Fibroblast of lung (primary cell): ENCODE data around the gene FAM209B. TPM values are rescaled to one million over a fixed set of nuclear protein-coding genes. Genes with fewer than 3 reads are reported as not detected.
"Not testable (repeated sequence)": the region's sequence is repeated elsewhere in the genome, so short reads cannot be mapped to it uniquely, and the experiment has no call there.

Experiments used
- DNase-seq, 2 donors: peaks; one replicate each; pipeline versions ENCODE4 v3.0.0 to v3.0.0-alpha.2; 2010; ENCODE audit warnings: low read depth in 2 of 2
- H2AFZ ChIP-seq: 2 replicates; pipeline ENCODE4 v1.5.1; 2012; ENCODE audit warnings: low read length, control low read depth, inconsistent platforms
- H3K27ac ChIP-seq: 2 replicates; pipeline ENCODE4 v1.5.1; 2011; ENCODE audit warnings: low read length, control low read depth; ENCODE audit not compliant: insufficient read depth
- H3K27me3 ChIP-seq: 2 replicates; pipeline ENCODE4 v1.5.1; 2011; ENCODE audit warnings: mild to moderate bottlenecking, low read length; ENCODE audit not compliant: control insufficient read depth, insufficient read depth
- H3K36me3 ChIP-seq: 2 replicates; pipeline ENCODE4 v1.5.1; 2011; ENCODE audit warnings: low read length; ENCODE audit not compliant: control insufficient read depth, insufficient read depth
- H3K4me1 ChIP-seq: 2 replicates; pipeline ENCODE4 v1.5.1; 2011; ENCODE audit warnings: low read length; ENCODE audit not compliant: control insufficient read depth, insufficient read depth; ENCODE audit errors: extremely low read depth
- H3K4me2 ChIP-seq: 2 replicates; pipeline ENCODE4 v1.5.1; 2011; ENCODE audit warnings: low read length, control low read depth; ENCODE audit not compliant: insufficient read depth; ENCODE audit errors: extremely low read depth
- H3K4me3 ChIP-seq, 4 experiments: fragments of 200-600 bp in 1 of 4; sonication (generic) in 1 of 4; replicated peaks in 1 of 4; 2 replicates each; pipeline ENCODE4 v1.5.1; 2011 to 2016; ENCODE audit warnings: low read length in 4 of 4, low read depth in 3 of 4, mild to moderate bottlenecking in 3 of 4, control low read depth in 2 of 4, inconsistent platforms in 1 of 4, mixed read lengths in 1 of 4; ENCODE audit not compliant: insufficient read depth in 1 of 4; ENCODE audit errors: control extremely low read depth in 1 of 4
- H3K79me2 ChIP-seq: 2 replicates; pipeline ENCODE4 v1.5.1; 2012; ENCODE audit warnings: mild to moderate bottlenecking, low read length, inconsistent platforms; ENCODE audit not compliant: control insufficient read depth, insufficient read depth
- H3K9ac ChIP-seq: 2 replicates; pipeline ENCODE4 v1.5.1; 2011; ENCODE audit warnings: mild to moderate bottlenecking, low read length, control low read depth; ENCODE audit not compliant: insufficient read depth
- H3K9me3 ChIP-seq: 2 replicates; pipeline ENCODE4 v1.5.1; 2012; ENCODE audit warnings: low read depth, low read length; ENCODE audit not compliant: control insufficient read depth, insufficient read depth
- H4K20me1 ChIP-seq: 2 replicates; pipeline ENCODE4 v1.5.1; 2011; ENCODE audit warnings: low read length; ENCODE audit not compliant: control insufficient read depth, insufficient read depth; ENCODE audit errors: extremely low read depth
- EZH2 ChIP-seq: IDR thresholded peaks from 2 replicates; pipeline ENCODE4 v1.5.1; 2012; ENCODE audit warnings: low read length, control low read depth, mild to moderate bottlenecking; ENCODE audit errors: missing control alignments
- polyA plus RNA-seq, 2 donors: library from polyadenylated mRNA; depleted of rRNA in 1 of 2; stranded (reverse) in 1 of 2; unstranded in 1 of 2; fragments of >200 nt; gene quantifications; 2 replicates each; pipeline ENCODE4 v1.2.1, GENCODE V29; 2011 to 2012; ENCODE audit warnings: missing spikeins in 1 of 2
- total RNA-seq: library from RNA; depleted of rRNA; stranded (reverse); fragments of >200 nt; gene quantifications from 2 replicates; pipeline ENCODE4 v1.2.1, GENCODE V29; 2014
- TF ChIP-seq, protein P1 (sequence below), 2 donors: IDR thresholded peaks in 1 of 2; conservative IDR thresholded peaks in 1 of 2; 1 replicate in 1 of 2; 2 replicates in 1 of 2; pipeline ENCODE4 v1.5.1; 2011 to 2012; ENCODE audit warnings: low read length in 2 of 2, control low read depth in 1 of 2, inconsistent platforms in 1 of 2, low read depth in 1 of 2, mild to moderate bottlenecking in 1 of 2

FAM209B gene
- total and polyA plus RNA-seq, 2 donors (not counting 1 experiment from before 2014, with no cell fraction given): 0.18 TPM; not detected in 1

DNA sequence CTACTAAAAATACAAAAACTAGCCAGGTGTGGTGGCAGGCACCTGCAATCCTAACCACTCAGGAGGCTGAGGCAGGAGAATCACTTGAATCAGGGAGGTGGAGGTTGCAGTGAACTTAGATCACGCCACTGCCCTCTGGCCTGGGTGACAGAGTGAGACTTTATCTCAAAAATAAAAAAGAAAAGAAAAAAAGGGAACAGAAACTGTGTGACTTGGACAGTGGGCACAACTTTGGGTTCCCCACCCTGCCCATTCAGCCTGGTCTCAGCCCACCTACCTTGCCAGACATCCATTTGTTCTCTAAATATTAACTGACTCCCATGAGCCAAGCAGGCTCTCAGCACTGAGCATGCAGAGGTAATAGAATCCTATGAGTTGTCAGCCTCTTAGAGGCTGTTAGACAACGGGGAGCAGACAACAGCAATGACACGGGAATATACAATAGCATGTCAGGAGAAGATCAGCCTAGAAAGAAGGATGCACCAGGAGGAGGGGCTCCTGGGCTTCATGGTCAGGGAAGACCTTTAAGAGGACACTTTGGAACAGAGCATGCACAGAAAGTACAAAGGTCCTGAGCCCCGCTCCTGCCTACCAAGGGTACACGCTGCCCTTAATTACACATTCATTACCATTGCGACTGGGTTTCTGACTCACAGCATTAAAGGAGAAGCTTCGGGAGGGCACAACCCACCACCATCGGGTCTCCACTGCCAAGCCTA is 20.0 kb downstream of the FAM209B start:
- no peak overlapping the region for H3K27ac ChIP-seq
- H4K20me1 ChIP-seq: no peaks in the 10 kb centered on the region
- H3K36me3 ChIP-seq: no peaks in the 10 kb centered on the region
- TF ChIP-seq, protein P1, sequence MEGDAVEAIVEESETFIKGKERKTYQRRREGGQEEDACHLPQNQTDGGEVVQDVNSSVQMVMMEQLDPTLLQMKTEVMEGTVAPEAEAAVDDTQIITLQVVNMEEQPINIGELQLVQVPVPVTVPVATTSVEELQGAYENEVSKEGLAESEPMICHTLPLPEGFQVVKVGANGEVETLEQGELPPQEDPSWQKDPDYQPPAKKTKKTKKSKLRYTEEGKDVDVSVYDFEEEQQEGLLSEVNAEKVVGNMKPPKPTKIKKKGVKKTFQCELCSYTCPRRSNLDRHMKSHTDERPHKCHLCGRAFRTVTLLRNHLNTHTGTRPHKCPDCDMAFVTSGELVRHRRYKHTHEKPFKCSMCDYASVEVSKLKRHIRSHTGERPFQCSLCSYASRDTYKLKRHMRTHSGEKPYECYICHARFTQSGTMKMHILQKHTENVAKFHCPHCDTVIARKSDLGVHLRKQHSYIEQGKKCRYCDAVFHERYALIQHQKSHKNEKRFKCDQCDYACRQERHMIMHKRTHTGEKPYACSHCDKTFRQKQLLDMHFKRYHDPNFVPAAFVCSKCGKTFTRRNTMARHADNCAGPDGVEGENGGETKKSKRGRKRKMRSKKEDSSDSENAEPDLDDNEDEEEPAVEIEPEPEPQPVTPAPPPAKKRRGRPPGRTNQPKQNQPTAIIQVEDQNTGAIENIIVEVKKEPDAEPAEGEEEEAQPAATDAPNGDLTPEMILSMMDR (conservative IDR thresholded peaks at IDR 0.05 in 1 of 2, IDR thresholded peaks at IDR 0.05 in 1 of 2; ENCODE audit: low read depth in 1 of 2, low read length in 2 of 2): no peak
- no peak for TF ChIP-seq EZH2
- DNase-seq: no peak
- no peaks in the 10 kb centered on the region for H3K27me3 ChIP-seq
- no peaks in the 10 kb centered on the region for H3K79me2 ChIP-seq
- H3K4me3 ChIP-seq: no peak overlapping the region
- H3K4me2 ChIP-seq: no peak overlapping the region
- no peak overlapping the region for H3K9ac ChIP-seq
- H2AFZ ChIP-seq: no peak overlapping the region
- no peaks in the 10 kb centered on the region for H3K4me1 ChIP-seq
- H3K9me3 ChIP-seq: no peaks in the 10 kb centered on the region

DNA sequence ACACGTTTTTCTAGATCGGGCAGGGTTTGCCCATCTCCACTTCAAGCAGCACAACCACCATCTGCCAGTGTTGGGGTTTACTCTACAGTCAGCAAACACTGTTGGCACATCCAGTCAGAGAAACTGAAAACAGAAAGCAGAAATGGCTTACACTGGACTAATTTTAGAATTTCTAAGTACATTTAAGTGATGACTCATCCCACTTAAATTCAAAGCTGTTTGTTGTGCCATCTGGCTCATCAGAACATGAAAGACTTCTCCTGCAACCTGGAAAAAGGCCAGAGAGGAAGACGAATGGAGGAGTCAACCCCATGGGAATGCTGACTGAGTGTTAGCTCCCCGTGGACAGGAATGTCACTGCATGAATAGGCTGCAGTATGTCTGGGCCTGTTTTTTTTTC is 21.8 kb downstream of the FAM209B start:
- no peaks in the 10 kb centered on the region for H3K4me1 ChIP-seq
- no peak overlapping the region for H2AFZ ChIP-seq
- DNase-seq: peak; percentile 95 to 98
- no peak overlapping the region for H3K9ac ChIP-seq
- H3K27ac ChIP-seq: no peak overlapping the region
- H4K20me1 ChIP-seq: no peaks in the 10 kb centered on the region
- H3K79me2 ChIP-seq: no peaks in the 10 kb centered on the region
- H3K9me3 ChIP-seq: no peaks in the 10 kb centered on the region
- no peak overlapping the region for H3K4me3 ChIP-seq
- H3K36me3 ChIP-seq: no peaks in the 10 kb centered on the region
- H3K4me2 ChIP-seq: peak overlapping the region; percentile 44
- no peaks in the 10 kb centered on the region for H3K27me3 ChIP-seq
- TF ChIP-seq, protein P1 (conservative IDR thresholded peaks at IDR 0.05 in 1 of 2, IDR thresholded peaks at IDR 0.05 in 1 of 2; ENCODE audit: low read depth in 1 of 2, low read length in 2 of 2): peak in 1 of 2 donors; percentile 17
- no peak for TF ChIP-seq EZH2

DNA sequence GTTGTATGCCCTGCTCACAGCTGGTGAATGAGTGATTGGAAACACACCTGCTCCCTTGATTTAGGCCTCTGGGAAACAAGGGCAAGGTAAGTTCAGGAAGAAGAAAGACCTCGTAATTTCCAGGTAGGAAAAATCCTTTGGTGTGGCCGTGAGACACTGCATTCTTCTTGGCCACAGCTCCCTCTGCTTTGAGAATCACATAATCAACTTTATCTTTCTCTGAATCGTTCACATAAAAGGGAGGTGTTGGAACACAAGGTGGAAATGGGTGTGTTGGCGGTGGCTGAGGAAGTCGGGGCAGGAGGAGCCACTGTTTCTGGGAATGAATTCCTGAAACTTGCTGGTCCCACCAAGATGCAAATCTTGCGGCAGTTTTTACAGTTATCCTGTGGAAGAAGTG is 25.9 kb downstream of the FAM209B start:
- no peaks in the 10 kb centered on the region for H3K4me1 ChIP-seq
- H3K4me2 ChIP-seq: no peak overlapping the region

DNA sequence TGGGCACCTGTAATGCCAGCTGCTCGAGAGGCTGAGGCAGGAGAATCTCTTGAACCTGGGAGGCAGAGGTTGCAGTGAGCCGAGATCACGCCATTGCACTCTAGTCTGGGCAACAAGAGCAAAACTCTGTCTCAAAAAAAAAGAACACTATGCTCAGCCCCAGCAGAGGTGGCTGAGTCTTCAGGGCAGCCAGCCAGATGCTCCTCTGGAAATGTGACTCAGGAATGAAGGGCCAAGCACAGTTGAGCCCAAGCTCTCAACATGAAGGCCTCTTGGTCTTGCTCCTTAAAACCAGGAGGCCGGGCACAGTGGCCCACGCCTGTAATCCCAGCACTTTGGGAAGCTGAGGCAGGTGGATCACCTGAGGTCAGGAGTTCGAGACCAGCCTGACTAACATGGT is 31.5 kb downstream of the FAM209B start:
- not testable (repeated sequence) for H3K9ac ChIP-seq, H2AFZ ChIP-seq, H3K36me3 ChIP-seq, H3K4me1 ChIP-seq, H3K4me3 ChIP-seq, H4K20me1 ChIP-seq, H3K9me3 ChIP-seq, H3K79me2 ChIP-seq, H3K27ac ChIP-seq, H3K4me2 ChIP-seq, H3K27me3 ChIP-seq
- peak in 1 of 2 donors; percentile 12 for DNase-seq

More for the DNA sequence above, 25.9 kb downstream of the FAM209B start:
- H4K20me1 ChIP-seq: no peaks in the 10 kb centered on the region
- H3K9ac ChIP-seq: no peak overlapping the region
- H2AFZ ChIP-seq: no peak overlapping the region
- H3K36me3 ChIP-seq: no peaks in the 10 kb centered on the region
- no peak for TF ChIP-seq EZH2
- TF ChIP-seq, protein P1 (conservative IDR thresholded peaks at IDR 0.05 in 1 of 2, IDR thresholded peaks at IDR 0.05 in 1 of 2; ENCODE audit: low read depth in 1 of 2, low read length in 2 of 2): no peak
- no peaks in the 10 kb centered on the region for H3K79me2 ChIP-seq
- H3K27me3 ChIP-seq: no peaks in the 10 kb centered on the region
- H3K27ac ChIP-seq: no peak overlapping the region
- H3K9me3 ChIP-seq: no peaks in the 10 kb centered on the region
- no peak overlapping the region for H3K4me3 ChIP-seq
- no peak for DNase-seq
